ENCODE results near the gene DPH7. TPM values are rescaled to one million over a fixed set of nuclear protein-coding genes. Genes with fewer than 3 reads are reported as not detected.

The DPH7 gene
- total RNA-seq, 1 experiment from 2014 or later, result 35.9 TPM

DNA sequence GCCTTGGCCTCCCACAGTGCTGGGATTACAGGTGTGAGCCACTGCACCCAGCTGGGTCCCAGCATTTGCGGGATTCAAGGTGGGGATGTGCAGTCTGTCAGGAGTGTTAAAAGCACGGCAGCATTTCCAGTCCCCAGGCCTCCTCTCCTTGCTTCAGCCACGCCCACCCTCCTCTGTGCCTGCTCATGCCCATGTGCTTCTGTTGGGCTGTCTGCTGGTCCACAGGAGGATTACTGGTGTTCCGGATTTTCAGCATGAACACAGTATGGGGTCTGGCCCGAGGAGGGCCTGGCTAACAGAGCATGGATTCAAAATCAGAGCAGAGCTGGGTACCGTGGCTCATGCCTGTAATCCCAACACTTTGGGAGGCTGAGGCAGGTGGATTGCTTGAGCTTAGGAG, 32.2 kb upstream of the DPH7 start:
- Histone ChIP-seq H3K27ac (ENCODE audit: low read length) (peak overlapping the region; percentile 82), H3K4me1 (ENCODE audit: control insufficient read depth, insufficient read depth, low read length) (peaks cover 49% of the 10 kb centered on the region), H3K9me3 (ENCODE audit: control insufficient read depth, insufficient read depth, low read depth, low read length) (no peaks in the 10 kb centered on the region), H3K36me3 (ENCODE audit: control insufficient read depth, insufficient read depth, low read length) (peaks cover 2% of the 10 kb centered on the region; the same call in 1 of the 2 replicates), H3K4me3 (ENCODE audit: low read depth in 2 of 2, low read length in 2 of 2) (no peak overlapping the region), H3K27me3 (ENCODE audit: control insufficient read depth, insufficient read depth, low read length) (no peaks in the 10 kb centered on the region)
- no TSS peak for BruUV-seq (replicated peaks)
- ChIA-PET POLR2A (no interaction called here), CTCF (interaction anchor here (0.6 kb wide), 1 partner anchor 11 kb away, joined by 3 read pairs; no protein-coding TSS in a partner anchor)
- intact Hi-C loops (cut with micrococcal nuclease; ENCODE audit: unreplicated experiment), result no loop called here
- in situ Hi-C loops (cut with HindIII; ENCODE audit: low pct_unique_long_range_greater_than_20kb, low sequenced_read_pairs), result no loop called here
- DNase-seq (ENCODE audit: low read depth, low spot score) (no peak), ATAC-seq (no peak)
- TF ChIP-seq TCF7L2 (IDR thresholded peaks at IDR 0.05; ENCODE audit: low read depth, low read length) (no peak), REST (IDR thresholded peaks at IDR 0.05; ENCODE audit: insufficient read depth in 1 of 2, low read depth in 2 of 2, low read length in 1 of 2) (no peak), SIN3A (IDR thresholded peaks at IDR 0.05; ENCODE audit: borderline replicate concordance, insufficient read depth, low read depth, low read length) (no peak), POLR2AphosphoS5 (IDR thresholded peaks at IDR 0.05; ENCODE audit: low read depth, low read length) (no peak)
- TF ChIP-seq, protein P1, sequence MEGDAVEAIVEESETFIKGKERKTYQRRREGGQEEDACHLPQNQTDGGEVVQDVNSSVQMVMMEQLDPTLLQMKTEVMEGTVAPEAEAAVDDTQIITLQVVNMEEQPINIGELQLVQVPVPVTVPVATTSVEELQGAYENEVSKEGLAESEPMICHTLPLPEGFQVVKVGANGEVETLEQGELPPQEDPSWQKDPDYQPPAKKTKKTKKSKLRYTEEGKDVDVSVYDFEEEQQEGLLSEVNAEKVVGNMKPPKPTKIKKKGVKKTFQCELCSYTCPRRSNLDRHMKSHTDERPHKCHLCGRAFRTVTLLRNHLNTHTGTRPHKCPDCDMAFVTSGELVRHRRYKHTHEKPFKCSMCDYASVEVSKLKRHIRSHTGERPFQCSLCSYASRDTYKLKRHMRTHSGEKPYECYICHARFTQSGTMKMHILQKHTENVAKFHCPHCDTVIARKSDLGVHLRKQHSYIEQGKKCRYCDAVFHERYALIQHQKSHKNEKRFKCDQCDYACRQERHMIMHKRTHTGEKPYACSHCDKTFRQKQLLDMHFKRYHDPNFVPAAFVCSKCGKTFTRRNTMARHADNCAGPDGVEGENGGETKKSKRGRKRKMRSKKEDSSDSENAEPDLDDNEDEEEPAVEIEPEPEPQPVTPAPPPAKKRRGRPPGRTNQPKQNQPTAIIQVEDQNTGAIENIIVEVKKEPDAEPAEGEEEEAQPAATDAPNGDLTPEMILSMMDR (IDR thresholded peaks at IDR 0.05), result no peak

GRCh38 chr9:137607141-137607857, 28.6 kb upstream of the DPH7 start:
- in situ Hi-C loops (cut with HindIII; ENCODE audit: low pct_unique_long_range_greater_than_20kb, low sequenced_read_pairs), result no loop called here
- Histone ChIP-seq H3K36me3 (ENCODE audit: control insufficient read depth, insufficient read depth, low read length) (no peaks in the 10 kb centered on the region), H3K27me3 (ENCODE audit: control insufficient read depth, insufficient read depth, low read length) (no peaks in the 10 kb centered on the region), H3K4me3 (ENCODE audit: low read depth in 2 of 2, low read length in 2 of 2) (peak overlapping the region; percentile 55 to 60), H3K27ac (ENCODE audit: low read length) (peak overlapping the region; percentile 46), H3K9me3 (ENCODE audit: control insufficient read depth, insufficient read depth, low read depth, low read length) (no peaks in the 10 kb centered on the region), H3K4me1 (ENCODE audit: control insufficient read depth, insufficient read depth, low read length) (peaks cover 25% of the 10 kb centered on the region)
- CTCF ChIA-PET, result interaction anchor here (1.0 kb wide), 1 partner anchor 26 kb away, joined by 3 read pairs; no protein-coding TSS in a partner anchor
- TF ChIP-seq, protein P1 (IDR thresholded peaks at IDR 0.05), result no peak
- TF ChIP-seq TCF7L2 (IDR thresholded peaks at IDR 0.05; ENCODE audit: low read depth, low read length), result no peak
- no peak for TF ChIP-seq SIN3A (IDR thresholded peaks at IDR 0.05; ENCODE audit: borderline replicate concordance, insufficient read depth, low read depth, low read length)
- no peak for TF ChIP-seq POLR2AphosphoS5 (IDR thresholded peaks at IDR 0.05; ENCODE audit: low read depth, low read length)
- no peak for TF ChIP-seq REST (IDR thresholded peaks at IDR 0.05; ENCODE audit: insufficient read depth in 1 of 2, low read depth in 2 of 2, low read length in 1 of 2)
- POLR2A ChIA-PET, result no interaction called here
- intact Hi-C loops (cut with micrococcal nuclease; ENCODE audit: unreplicated experiment), result no loop called here
- ATAC-seq (peak; percentile 18), DNase-seq (ENCODE audit: low read depth, low spot score) (no peak)
- TSS peak; percentile 66 for BruUV-seq (replicated peaks)
